ENCODE measurements around the gene WDR87.

DNA sequence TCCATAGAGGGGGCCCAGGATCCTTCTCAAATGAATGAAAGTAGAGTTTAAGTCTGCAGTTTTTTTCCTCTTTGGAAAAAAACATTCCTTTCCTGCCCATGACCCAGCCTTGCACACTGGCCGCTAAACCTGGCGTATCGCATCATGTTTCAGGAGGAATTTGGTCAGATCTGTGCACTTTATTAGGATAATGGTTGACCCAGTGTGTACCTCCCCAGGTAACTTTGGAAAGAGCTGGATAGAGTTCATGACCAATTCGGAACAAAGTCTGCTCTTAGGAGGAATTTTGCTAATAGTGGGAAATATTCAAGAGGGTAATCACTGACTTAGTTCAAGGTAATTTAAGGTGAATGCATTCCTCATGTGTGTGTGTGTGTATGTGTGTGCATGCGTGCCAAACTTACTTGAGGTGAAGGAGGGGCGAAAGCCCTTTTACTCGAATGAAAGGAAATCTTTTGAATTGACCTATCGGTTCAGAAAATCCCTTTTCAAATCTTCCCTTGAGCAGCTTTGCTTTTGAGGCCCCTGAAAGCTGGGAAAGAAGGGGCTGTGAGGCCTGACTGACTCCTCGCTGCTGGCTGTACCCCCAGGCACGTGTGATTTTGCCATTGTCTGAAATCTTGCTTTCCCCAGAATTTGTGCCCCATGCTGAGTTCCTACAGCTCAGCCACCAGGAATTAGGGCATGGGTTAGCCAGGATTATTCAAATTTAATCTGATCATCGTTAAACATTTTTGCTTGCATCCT is 47.0 kb upstream of the WDR87 start:
- TF ChIP-seq, protein P1, sequence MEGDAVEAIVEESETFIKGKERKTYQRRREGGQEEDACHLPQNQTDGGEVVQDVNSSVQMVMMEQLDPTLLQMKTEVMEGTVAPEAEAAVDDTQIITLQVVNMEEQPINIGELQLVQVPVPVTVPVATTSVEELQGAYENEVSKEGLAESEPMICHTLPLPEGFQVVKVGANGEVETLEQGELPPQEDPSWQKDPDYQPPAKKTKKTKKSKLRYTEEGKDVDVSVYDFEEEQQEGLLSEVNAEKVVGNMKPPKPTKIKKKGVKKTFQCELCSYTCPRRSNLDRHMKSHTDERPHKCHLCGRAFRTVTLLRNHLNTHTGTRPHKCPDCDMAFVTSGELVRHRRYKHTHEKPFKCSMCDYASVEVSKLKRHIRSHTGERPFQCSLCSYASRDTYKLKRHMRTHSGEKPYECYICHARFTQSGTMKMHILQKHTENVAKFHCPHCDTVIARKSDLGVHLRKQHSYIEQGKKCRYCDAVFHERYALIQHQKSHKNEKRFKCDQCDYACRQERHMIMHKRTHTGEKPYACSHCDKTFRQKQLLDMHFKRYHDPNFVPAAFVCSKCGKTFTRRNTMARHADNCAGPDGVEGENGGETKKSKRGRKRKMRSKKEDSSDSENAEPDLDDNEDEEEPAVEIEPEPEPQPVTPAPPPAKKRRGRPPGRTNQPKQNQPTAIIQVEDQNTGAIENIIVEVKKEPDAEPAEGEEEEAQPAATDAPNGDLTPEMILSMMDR (IDR thresholded peaks at IDR 0.05; ENCODE audit: low read length) = no peak
- no peak for TF ChIP-seq EZH2 (IDR thresholded peaks at IDR 0.05; ENCODE audit: borderline replicate concordance, low read length)

Data from OCI-LY1 (cell line).